GM18870 (cell line): ENCODE results near the gene CHKB.
"Not testable (repeated sequence)": the region's sequence is repeated elsewhere in the genome, so short reads cannot be mapped to it uniquely, and the experiment has no call there.

ENCODE experiments used
- ATAC-seq: cut with Tn5 transposase; IDR thresholded peaks from one replicate; pipeline ENCODE4 v1.9.1; 2021; ENCODE audit warnings: moderate library complexity; ENCODE audit not compliant: unreplicated experiment

The CHKB gene

GRCh38 chr22:50551160-50551752 is 31.4 kb downstream of the CHKB start:
- ATAC-seq, result no peak

GRCh38 chr22:50550395-50550794 is 32.3 kb downstream of the CHKB start:
- no peak for ATAC-seq

- ATAC-seq, result no peak
Measured at GRCh38 chr22:50548921-50549790, 33.5 kb downstream of the CHKB start.

GRCh38 chr22:50548040-50548920 is 34.4 kb downstream of the CHKB start:
- no peak for ATAC-seq

GRCh38 chr22:50547263-50547985 is 35.2 kb downstream of the CHKB start:
- no peak for ATAC-seq

GRCh38 chr22:50546326-50547262 is 36.1 kb downstream of the CHKB start:
- ATAC-seq, result no peak

- ATAC-seq, result no peak
Measured at GRCh38 chr22:50545522-50546325, 36.9 kb downstream of the CHKB start, which contains the start of gene KLHDC7B. KLHDC7B (plus strand) TSS chr22:50545899; CDS start chr22:50546244, 345 bp downstream.

- ATAC-seq, result no peak
Measured at GRCh38 chr22:50544746-50545253, 37.8 kb downstream of the CHKB start.

GRCh38 chr22:50544078-50544745 is 38.4 kb downstream of the CHKB start:
- no peak for ATAC-seq

- no peak for ATAC-seq
Measured at GRCh38 chr22:50542416-50542927, 40.2 kb downstream of the CHKB start.

GRCh38 chr22:50541667-50542026 is 41.0 kb downstream of the CHKB start:
- not testable (repeated sequence) for ATAC-seq

GRCh38 chr22:50540381-50540780 is 42.3 kb downstream of the CHKB start:
- no peak for ATAC-seq

- ATAC-seq, result no peak
Measured at GRCh38 chr22:50537765-50538164, 44.9 kb downstream of the CHKB start.

GRCh38 chr22:50536226-50536625 is 46.4 kb downstream of the CHKB start:
- ATAC-seq, result no peak

- no peak for ATAC-seq
Measured at GRCh38 chr22:50535113-50535512, 47.5 kb downstream of the CHKB start.

GRCh38 chr22:50533856-50534711 is 48.6 kb downstream of the CHKB start:
- ATAC-seq, result not testable (repeated sequence)
